ENCODE data around the gene PRSS57. TPM values are rescaled to one million over a fixed set of nuclear protein-coding genes. Genes with fewer than 3 reads are reported as not detected.

Gene PRSS57
- total RNA-seq, 2 experiments from 2014 or later: not detected

- no peak for TF ChIP-seq CTCF (IDR thresholded peaks at IDR 0.05)
- Mint-ChIP-seq H3K27ac (no peak overlapping the region), H3K4me1 (ENCODE audit: low read depth) (no peaks in the 10 kb centered on the region), H3K36me3 (ENCODE audit: low read depth) (no peaks in the 10 kb centered on the region), H3K4me3 (no peak overlapping the region), H3K27me3 (peaks cover 22% of the 10 kb centered on the region), H3K9me3 (peaks cover 3% of the 10 kb centered on the region)
- DNase-seq (no peak), ATAC-seq (no peak)
- POLR2A ChIA-PET: no interaction called here
- intact Hi-C loops (cut with micrococcal nuclease): no loop called here
- CTCF ChIA-PET: no interaction called here
Measured at GRCh38 chr19:718251-718951, 23.1 kb upstream of the PRSS57 start.

- ATAC-seq (no peak), DNase-seq (no peak)
- POLR2A ChIA-PET: no interaction called here
- TF ChIP-seq CTCF (IDR thresholded peaks at IDR 0.05): no peak
- Mint-ChIP-seq H3K4me3 (no peak overlapping the region), H3K4me1 (ENCODE audit: low read depth) (no peaks in the 10 kb centered on the region), H3K9me3 (peaks cover 3% of the 10 kb centered on the region), H3K27ac (no peak overlapping the region), H3K36me3 (ENCODE audit: low read depth) (no peaks in the 10 kb centered on the region), H3K27me3 (peaks cover 21% of the 10 kb centered on the region)
- intact Hi-C loops (cut with micrococcal nuclease): no loop called here
- CTCF ChIA-PET: interaction anchor here (2.2 kb wide), 1 partner anchor 19 kb away, joined by 5 read pairs; no protein-coding TSS in a partner anchor
Measured at GRCh38 chr19:715347-715746, 20.1 kb upstream of the PRSS57 start.

GRCh38 chr19:711254-711653 is 16.0 kb upstream of the PRSS57 start:
- Mint-ChIP-seq H3K4me1 (ENCODE audit: low read depth) (no peaks in the 10 kb centered on the region), H3K4me3 (no peak overlapping the region), H3K27ac (no peak overlapping the region), H3K27me3 (peaks cover 22% of the 10 kb centered on the region), H3K9me3 (peaks cover 3% of the 10 kb centered on the region), H3K36me3 (ENCODE audit: low read depth) (no peaks in the 10 kb centered on the region)
- intact Hi-C loops (cut with micrococcal nuclease): no loop called here
- POLR2A ChIA-PET: interaction anchor here (1.4 kb wide), 1 partner anchor 36 kb away, joined by 3 read pairs; the partner anchor contains the start of gene FSTL3
- no peak for TF ChIP-seq CTCF (IDR thresholded peaks at IDR 0.05)
- CTCF ChIA-PET: no interaction called here
- ATAC-seq: no peak
- no peak for DNase-seq

GRCh38 chr19:710767-711166 is 15.5 kb upstream of the PRSS57 start:
- no peak for TF ChIP-seq CTCF (IDR thresholded peaks at IDR 0.05)
- H3K4me1 Mint-ChIP-seq (ENCODE audit: low read depth): no peaks in the 10 kb centered on the region
- H3K4me3 Mint-ChIP-seq: no peak overlapping the region
- POLR2A ChIA-PET: interaction anchor here (1.4 kb wide), 1 partner anchor 35 kb away, joined by 3 read pairs; the partner anchor contains the start of gene FSTL3
- peaks cover 21% of the 10 kb centered on the region for H3K27me3 Mint-ChIP-seq
- DNase-seq: no peak
- H3K27ac Mint-ChIP-seq: no peak overlapping the region
- ATAC-seq: no peak
- no peaks in the 10 kb centered on the region for H3K36me3 Mint-ChIP-seq (ENCODE audit: low read depth)
- CTCF ChIA-PET: no interaction called here
- H3K9me3 Mint-ChIP-seq: peaks cover 1% of the 10 kb centered on the region
- intact Hi-C loops (cut with micrococcal nuclease): no loop called here

- ChIA-PET POLR2A (interaction anchor here (1.4 kb wide), 2 partner anchors 31 to 34 kb away, joined by 3 read pairs; partner anchors contain the start of gene FSTL3), CTCF (no interaction called here)
- Mint-ChIP-seq H3K9me3 (no peaks in the 10 kb centered on the region), H3K36me3 (ENCODE audit: low read depth) (no peaks in the 10 kb centered on the region), H3K4me3 (no peak overlapping the region), H3K27ac (no peak overlapping the region), H3K4me1 (ENCODE audit: low read depth) (no peaks in the 10 kb centered on the region), H3K27me3 (peaks cover 22% of the 10 kb centered on the region)
- DNase-seq (no peak), ATAC-seq (no peak)
- TF ChIP-seq CTCF (IDR thresholded peaks at IDR 0.05): no peak
- intact Hi-C loops (cut with micrococcal nuclease): no loop called here
Measured at GRCh38 chr19:709965-710571, 14.8 kb upstream of the PRSS57 start.

All from activated CD8-positive, alpha-beta T cell treated with anti-CD3 and anti-CD28 coated beads for 36 hours (primary cell).